NCI-H1417 treated with DMSO at 0.1 percent for 48 hours (cell line): ENCODE measurements around the gene RP2.

ENCODE experiments used
- DNase-seq: peaks from one replicate; lab custom pipeline; 2025; lab: John Stamatoyannopoulos, UW

The RP2 gene

DNA sequence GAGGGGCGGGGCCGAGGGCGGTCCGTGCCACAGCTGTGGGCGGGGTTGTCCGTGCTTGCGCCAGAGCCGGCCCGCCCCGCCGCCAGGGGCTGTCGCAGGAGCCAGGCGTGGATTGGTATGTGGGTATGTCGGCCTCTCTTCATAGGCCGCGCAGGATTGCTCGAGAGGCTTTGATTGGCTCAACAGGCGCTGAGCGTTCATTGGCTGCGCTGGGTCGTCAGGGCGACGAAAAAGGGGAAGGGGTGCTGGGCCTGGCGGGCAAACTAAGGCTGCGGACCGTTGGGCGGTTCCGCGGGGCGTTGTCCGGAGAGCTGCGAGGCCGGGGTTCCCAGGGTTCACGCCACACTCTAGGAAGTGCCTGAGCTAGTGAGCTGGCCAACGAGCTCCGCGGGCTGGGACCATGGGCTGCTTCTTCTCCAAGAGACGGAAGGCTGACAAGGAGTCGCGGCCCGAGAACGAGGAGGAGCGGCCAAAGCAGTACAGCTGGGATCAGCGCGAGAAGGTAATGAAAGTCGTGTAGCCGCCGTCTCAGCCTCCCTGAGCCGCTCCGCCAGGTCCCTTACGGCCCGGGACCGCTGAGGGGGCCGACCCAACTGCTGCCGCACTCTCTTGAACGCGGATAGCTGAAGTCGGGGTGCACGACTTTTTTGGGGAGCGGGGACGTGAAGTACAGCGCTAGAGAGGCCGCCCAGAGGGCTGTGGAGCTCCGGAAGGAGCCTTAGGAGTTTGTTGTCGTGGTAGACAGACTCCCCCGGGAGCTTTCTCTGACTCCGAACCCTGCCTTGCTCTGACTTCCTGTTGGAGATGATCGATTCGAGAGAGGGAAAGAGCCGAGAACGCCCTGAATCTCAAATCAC, at the start of gene RP2:
Gene RP2 (plus strand): TSS at position 343 of the 857 bp plus-strand sequence. CDS start 58 bp downstream, at position 401.
- DNase-seq: peak; percentile 88

- no peak for DNase-seq
Measured at GRCh38 chrX:46788902-46789301, 47.9 kb upstream of the RP2 start.

- peak; percentile 23 for DNase-seq
Measured at GRCh38 chrX:46791927-46792809, 44.7 kb upstream of the RP2 start.

GRCh38 chrX:46792810-46793188, 44.0 kb upstream of the RP2 start:
- DNase-seq: no peak

DNA sequence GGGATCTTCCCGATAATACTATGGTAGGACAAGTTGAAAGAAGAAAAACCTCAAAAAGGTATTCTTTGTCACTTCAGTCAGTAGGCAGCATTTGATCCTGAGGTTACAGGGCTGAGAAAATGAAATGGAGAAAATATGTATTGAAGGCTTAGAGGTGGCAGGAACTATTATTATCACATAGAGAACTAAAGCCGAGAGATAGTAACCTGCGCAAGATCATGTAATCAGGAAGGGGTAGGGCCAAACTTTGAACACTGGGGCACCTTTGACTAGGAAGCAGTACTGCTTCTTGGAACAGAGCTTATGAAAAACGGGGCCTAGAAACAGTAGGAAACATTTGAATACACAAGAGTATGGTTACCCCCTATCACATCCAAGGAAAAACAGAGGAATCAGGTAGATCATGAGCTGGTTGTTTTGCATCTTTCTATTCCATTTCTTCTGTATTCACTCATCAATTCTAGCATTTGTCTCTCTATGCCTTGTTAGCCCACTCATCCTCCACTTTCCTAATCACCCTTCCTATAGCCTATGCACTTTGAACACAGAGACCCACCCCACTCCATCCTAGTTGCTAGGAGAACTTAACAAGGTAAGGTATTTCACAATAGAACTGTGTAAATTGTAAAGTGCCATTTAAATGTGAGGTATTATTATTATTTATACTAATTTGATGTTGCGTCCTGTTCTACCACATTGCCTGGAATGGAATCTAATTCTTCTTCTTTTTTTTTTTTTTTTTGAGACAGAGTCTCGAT, 43.3 kb upstream of the RP2 start:
- no peak for DNase-seq

- peak; percentile 78 for DNase-seq
Measured at GRCh38 chrX:46796574-46797191, 40.2 kb upstream of the RP2 start.

GRCh38 chrX:46803140-46803539, 33.7 kb upstream of the RP2 start:
- no peak for DNase-seq

DNA sequence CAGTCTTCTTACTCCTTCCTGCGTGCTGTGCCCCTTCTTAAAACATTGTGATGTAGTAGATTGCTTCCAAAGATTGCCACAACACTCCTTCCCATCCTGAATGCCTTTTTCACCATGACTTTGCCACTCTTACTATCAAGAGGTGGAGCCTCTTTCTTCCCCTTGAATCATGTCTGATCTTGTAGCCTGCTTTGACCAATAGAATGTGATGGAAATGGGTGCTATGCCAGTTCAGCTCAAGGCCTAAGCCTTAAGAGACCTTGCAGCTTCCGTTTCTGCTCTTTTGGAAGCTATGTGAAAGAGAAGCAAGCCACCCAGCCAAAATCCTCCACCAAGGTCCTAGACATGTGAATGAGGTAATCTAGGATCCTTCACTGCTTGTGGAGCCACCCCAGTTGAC, 31.6 kb upstream of the RP2 start:
- no peak for DNase-seq

DNA sequence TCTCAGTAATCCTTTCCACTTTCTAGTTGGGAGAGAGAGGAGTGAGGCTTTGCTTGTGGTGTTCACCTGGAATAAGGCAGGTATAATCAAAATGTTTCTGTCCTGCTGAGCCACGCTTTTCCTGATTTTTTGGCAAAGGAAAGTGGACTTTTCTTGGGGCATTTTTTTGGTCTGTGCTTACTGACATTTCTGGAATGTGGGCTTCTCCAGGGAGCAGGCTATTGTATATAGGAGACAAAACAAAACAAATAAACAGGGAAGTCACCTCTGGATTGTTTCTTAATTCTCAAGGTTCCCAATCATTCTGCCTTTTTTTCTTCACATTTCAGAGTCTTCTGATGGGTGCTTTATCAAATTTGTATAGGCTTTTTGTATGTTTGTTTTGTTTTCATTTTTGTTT, 25.7 kb upstream of the RP2 start:
- no peak for DNase-seq

GRCh38 chrX:46812445-46812844, 24.4 kb upstream of the RP2 start:
- no peak for DNase-seq

DNA sequence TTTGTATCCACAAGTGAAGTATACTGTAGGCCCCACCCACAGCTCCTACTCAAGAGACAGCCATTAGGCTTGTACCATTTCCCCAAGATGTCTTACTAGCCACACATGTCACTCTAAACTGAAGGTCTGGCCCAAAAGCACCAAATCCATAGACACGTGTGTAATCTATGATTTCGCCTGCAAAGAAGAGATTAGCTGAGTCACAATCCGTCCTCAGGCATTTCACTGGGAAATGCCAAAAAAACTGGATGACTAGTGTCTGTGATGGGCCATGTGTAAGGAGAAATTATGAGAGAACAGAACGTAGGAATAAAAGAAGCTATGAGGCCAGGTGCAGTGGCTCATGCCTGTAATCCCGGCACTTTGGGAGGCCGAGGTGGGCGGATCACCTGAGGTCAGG, 21.9 kb upstream of the RP2 start:
- DNase-seq: no peak

DNA sequence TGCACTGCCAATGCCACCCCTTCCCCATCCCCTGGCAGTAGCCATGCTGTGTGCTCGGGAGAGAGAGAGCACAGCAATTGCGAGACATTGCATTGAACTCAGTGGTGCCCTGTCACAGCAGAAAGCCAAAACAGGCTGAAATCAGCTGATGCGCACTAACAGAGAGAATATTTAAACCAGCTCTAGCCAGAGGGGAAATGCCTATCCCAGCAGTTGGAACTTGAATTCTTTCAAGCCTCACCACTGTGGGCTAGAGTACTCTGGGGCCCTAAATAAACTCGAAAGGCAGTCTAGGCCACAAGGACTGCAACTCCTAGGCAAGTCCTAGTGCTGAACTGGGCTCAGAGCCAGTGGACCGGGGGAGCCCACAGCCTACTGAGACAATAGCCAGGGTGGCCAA, 17.7 kb upstream of the RP2 start:
- DNase-seq: no peak

- DNase-seq: no peak
Measured at GRCh38 chrX:46820391-46821100, 16.3 kb upstream of the RP2 start.

DNA sequence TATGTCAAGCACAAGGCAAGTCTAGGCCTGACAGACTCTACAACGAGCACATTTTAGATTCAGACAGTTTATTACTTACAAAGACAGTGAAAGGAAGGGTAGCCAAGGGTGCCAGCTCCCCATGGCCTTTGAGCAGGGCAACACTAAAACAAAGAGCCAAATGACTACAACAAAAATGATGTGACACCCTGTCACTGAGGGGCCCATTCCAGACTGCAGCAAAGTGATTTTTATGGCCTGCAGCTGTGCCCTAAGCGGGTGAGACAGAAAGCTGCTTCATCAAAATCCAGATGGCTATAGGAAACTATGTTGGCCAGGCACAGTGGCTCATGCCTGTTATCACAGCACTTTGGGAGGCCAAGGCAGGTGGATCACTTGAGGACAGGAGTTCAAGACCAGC, 13.4 kb upstream of the RP2 start:
- DNase-seq: no peak

DNA sequence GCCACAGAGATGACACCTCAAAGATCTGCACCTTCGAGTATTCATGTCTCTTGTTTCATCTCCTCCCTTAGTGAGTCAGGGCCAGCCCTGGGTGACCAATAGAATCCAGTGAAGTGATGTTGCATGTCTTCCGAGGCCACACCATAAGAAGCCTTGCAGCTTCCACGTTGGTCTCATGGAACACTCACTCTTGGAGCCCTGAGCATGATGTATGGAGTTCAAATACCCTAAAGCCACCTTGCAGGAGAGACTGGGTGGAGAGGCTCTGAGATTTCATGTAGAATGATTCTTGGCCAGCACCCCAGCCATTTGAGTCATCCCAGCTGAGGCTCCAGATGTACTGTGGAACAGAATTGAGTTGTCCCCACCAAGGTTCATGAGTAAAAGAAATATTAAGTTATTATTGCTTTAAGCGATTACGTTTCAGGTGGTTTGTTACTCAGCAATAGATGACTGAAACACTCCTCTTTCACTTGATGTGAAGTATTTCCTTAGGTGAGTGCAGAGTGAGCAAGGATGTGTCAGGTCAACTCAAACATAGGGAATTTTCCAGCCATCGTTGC, 5.0 kb upstream of the RP2 start:
- no peak for DNase-seq

DNA sequence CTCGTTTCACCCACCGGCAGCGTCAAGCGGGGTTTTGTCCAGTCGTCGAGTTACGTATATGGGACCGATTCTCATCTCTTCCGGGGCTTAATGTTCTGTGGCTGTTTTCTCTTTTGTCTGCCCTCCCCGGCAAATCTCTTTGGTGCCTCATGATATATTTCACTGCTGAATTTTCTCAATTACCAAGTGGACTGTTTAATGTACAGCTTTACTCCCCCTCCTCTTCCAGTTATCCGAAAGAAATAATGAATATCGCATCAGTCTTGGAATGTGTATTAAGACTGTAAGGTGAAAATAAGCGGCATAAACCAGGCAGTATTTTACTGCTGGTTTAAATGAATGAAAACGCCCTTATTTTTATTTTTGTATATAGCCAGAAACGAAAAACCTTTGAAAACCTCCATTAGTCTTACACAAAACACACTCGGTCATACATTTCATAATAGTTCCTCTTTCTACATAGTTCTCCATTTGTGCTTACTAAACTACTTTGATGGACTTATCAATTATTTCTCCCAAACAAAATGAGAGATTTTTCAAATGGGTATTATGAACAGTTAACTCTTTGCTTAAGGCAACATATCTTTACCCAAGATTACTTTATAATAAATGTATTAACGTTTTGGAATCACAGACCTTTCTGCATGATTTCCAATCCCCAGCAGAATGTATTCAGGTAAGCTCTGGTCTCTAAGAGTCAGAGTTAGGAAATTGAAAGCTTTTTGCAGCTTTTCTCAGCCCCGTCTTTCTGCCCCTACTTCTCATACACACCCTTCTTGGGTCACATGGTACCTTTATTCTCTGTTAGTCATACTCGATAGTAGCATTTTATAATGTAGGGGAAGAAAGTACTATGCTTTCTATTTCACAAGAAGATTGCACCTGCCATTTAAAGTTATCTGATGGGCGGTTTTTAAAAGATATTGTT, 979 bp downstream of the RP2 start:
- DNase-seq: no peak

DNA sequence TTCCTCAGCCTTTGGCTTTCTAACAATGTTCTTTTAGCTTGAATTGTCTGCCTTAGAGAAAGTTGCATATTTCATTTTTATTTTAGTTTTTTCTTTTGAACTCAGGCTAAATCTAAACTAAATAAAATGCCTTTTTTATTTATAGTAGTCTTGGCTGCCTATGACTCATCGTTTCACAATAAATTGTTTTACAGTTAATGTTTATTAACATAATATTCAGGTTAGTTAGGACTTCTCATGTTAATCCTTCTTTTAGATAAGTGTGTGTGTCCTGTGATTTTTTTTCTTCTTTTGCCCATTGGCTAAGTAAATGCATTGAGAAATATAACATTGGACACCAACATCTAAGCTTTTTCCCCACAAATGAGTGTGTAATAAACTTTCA, 1.6 kb downstream of the RP2 start:
- DNase-seq: no peak

DNA sequence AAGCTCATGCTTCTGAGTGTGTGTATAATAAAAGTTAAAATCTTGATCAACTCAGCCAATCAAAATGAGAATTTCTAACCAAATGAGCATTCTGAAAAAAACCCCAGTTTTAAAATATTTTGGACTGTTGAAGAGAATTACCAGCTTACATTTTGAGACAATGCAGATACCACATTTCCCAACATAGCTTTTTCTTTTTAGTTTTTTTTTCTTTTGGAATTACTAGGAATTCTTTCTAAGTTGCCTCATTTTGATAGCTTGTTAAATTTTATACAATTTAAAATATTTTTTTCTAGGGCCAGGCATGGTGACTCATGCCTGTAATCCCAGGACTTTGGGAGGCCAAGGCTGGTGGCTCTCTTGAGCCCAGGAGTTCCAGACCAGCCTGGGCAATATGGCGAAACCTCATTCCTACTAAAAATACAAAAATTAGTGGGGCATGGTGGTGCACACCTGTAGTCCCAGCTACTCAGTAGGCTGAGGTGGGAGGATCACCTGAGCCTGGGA, 2.2 kb downstream of the RP2 start:
- DNase-seq: no peak

GRCh38 chrX:46840946-46841345, 4.1 kb downstream of the RP2 start:
- no peak for DNase-seq

GRCh38 chrX:46841346-46841745, 4.5 kb downstream of the RP2 start:
- DNase-seq: no peak
